Uterus (tissue), 2 donors: ENCODE measurements around the gene NASP.

Experiments
- POLR2A ChIP-seq, 2 donors: fragments of 450-650 bp; IDR thresholded peaks; one replicate each; pipeline ENCODE4 v1.6.1; 2016; ENCODE audit warnings: antibody characterized with exemption in 2 of 2, mild to moderate bottlenecking in 1 of 2, moderate library complexity in 1 of 2
- TF ChIP-seq, protein P1 (sequence below), 4 experiments: fragments of 200-600 bp in 2 of 4; fragments of 450-650 bp in 2 of 4; sonication (generic) in 2 of 4; IDR thresholded peaks; one replicate each; pipeline ENCODE4 v1.5.1; 2016 to 2019; ENCODE audit warnings: antibody characterized with exemption in 4 of 4, mild to moderate bottlenecking in 2 of 4, moderate library complexity in 1 of 4

- TF ChIP-seq, protein P1, sequence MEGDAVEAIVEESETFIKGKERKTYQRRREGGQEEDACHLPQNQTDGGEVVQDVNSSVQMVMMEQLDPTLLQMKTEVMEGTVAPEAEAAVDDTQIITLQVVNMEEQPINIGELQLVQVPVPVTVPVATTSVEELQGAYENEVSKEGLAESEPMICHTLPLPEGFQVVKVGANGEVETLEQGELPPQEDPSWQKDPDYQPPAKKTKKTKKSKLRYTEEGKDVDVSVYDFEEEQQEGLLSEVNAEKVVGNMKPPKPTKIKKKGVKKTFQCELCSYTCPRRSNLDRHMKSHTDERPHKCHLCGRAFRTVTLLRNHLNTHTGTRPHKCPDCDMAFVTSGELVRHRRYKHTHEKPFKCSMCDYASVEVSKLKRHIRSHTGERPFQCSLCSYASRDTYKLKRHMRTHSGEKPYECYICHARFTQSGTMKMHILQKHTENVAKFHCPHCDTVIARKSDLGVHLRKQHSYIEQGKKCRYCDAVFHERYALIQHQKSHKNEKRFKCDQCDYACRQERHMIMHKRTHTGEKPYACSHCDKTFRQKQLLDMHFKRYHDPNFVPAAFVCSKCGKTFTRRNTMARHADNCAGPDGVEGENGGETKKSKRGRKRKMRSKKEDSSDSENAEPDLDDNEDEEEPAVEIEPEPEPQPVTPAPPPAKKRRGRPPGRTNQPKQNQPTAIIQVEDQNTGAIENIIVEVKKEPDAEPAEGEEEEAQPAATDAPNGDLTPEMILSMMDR (IDR thresholded peaks at IDR 0.05): no peak
- TF ChIP-seq POLR2A (IDR thresholded peaks at IDR 0.05): no peak
These were observed 56.5 kb downstream of the NASP start for GRCh38 chr1:45640293-45640692.
